Common myeloid progenitor, CD34-positive (primary cell): ENCODE results near the gene PI4KA.
"Not testable (repeated sequence)": the region's sequence is repeated elsewhere in the genome, so short reads cannot be mapped to it uniquely, and the experiment has no call there.

Source experiments
- CTCF ChIA-PET: fragments of 350-600 bp; sonication (Branson Sonifier 250); formaldehyde crosslinking; loops from one replicate; lab custom pipeline; 2021; ENCODE audit warnings: antibody characterized with exemption; lab: Charles Lee
- POLR2A ChIA-PET: fragments of 350-600 bp; sonication (Branson Sonifier 250); formaldehyde crosslinking; loops from one replicate; lab custom pipeline; 2021; ENCODE audit warnings: antibody characterized with exemption; lab: Charles Lee
- DNase-seq, 3 donors: peaks; one replicate each; pipeline versions ENCODE4 v3.0.0 to v3.0.0-alpha.2; 2013
- H3K27ac ChIP-seq, 2 experiments: 1 replicate in 1 of 2; 2 replicates in 1 of 2; pipeline ENCODE4 v1.7.0; 2013; ENCODE audit warnings: inconsistent platforms in 2 of 2, low read length in 2 of 2, mild to moderate bottlenecking in 2 of 2, low read depth in 1 of 2, moderate library complexity in 1 of 2; ENCODE audit not compliant: severe bottlenecking in 2 of 2, insufficient read depth in 1 of 2, poor library complexity in 1 of 2
- H3K27me3 ChIP-seq, 5 experiments: replicated peaks in 2 of 5; 1 replicate in 3 of 5; 2 replicates in 2 of 5; pipeline versions ENCODE4 v1.6.1 to v1.7.0; 2013; ENCODE audit warnings: low read length in 4 of 5, mild to moderate bottlenecking in 2 of 5, moderate library complexity in 2 of 5, inconsistent platforms in 1 of 5; ENCODE audit not compliant: insufficient read depth in 5 of 5, control insufficient read depth in 4 of 5
- H3K36me3 ChIP-seq, 4 experiments: 1 replicate in 2 of 4; 2 replicates in 2 of 4; pipeline versions ENCODE4 v1.6.1 to v1.7.0; 2013; ENCODE audit warnings: low read length in 3 of 4, control low read depth in 1 of 4, mild to moderate bottlenecking in 1 of 4; ENCODE audit not compliant: control insufficient read depth in 4 of 4, insufficient read depth in 4 of 4
- H3K4me1 ChIP-seq, 4 experiments: 1 replicate in 3 of 4; 2 replicates in 1 of 4; pipeline versions ENCODE4 v1.6.1 to v1.7.1; 2013; ENCODE audit warnings: low read length in 3 of 4, mild to moderate bottlenecking in 3 of 4, control low read depth in 1 of 4, inconsistent platforms in 1 of 4, moderate library complexity in 1 of 4; ENCODE audit not compliant: control insufficient read depth in 4 of 4, insufficient read depth in 4 of 4; ENCODE audit errors: control extremely low read depth in 1 of 4
- H3K4me3 ChIP-seq, 7 experiments: 1 replicate in 4 of 7; 2 replicates in 3 of 7; pipeline versions ENCODE4 v1.5.1 to v1.7.0; 2013; ENCODE audit warnings: mild to moderate bottlenecking in 7 of 7, low read length in 6 of 7, moderate library complexity in 6 of 7, inconsistent platforms in 2 of 7, low read depth in 2 of 7, control low read depth in 1 of 7; ENCODE audit not compliant: insufficient read depth in 4 of 7, control insufficient read depth in 1 of 7; ENCODE audit errors: extremely low read depth in 1 of 7
- H3K9me3 ChIP-seq, 5 experiments: 1 replicate in 4 of 5; 2 replicates in 1 of 5; pipeline versions ENCODE4 v1.6.1 to v1.7.1; 2013; ENCODE audit warnings: low read length in 4 of 5, mild to moderate bottlenecking in 2 of 5, inconsistent platforms in 1 of 5, low read depth in 1 of 5, moderate library complexity in 1 of 5; ENCODE audit not compliant: control insufficient read depth in 4 of 5, insufficient read depth in 2 of 5; ENCODE audit errors: control extremely low read depth in 1 of 5
- WGBS: methylation state at CpG from one replicate; pipeline ENCODE4 v1.1.5; 2013; ENCODE audit not compliant: insufficient coverage; 5-methylcytosine and 5-hydroxymethylcytosine counted together

PI4KA gene

GRCh38 chr22:20677684-20678242, 180.8 kb downstream of the PI4KA start:
- peaks cover 0 to 2% (median 0%) of the 10 kb centered on the region in 4 experiments for H3K4me1 ChIP-seq
- no peak overlapping the region for H3K27ac ChIP-seq
- no CpG with 5 or more reads among the region's 2 CpGs for WGBS
- H3K36me3 ChIP-seq: no peaks in the 10 kb centered on the region
- peaks cover 0 to 3% (median 0%) of the 10 kb centered on the region in 5 experiments for H3K9me3 ChIP-seq
- DNase-seq: no peak
- peaks cover 0 to 13% (median 3%) of the 10 kb centered on the region in 5 experiments for H3K27me3 ChIP-seq
- ChIA-PET POLR2A (no interaction called here), CTCF (no interaction called here)
- H3K4me3 ChIP-seq: no peak overlapping the region

GRCh38 chr22:20675613-20676012, 183.0 kb downstream of the PI4KA start:
- DNase-seq, H3K27ac ChIP-seq, H3K36me3 ChIP-seq, H3K4me1 ChIP-seq, H3K9me3 ChIP-seq, POLR2A ChIA-PET, CTCF ChIA-PET, H3K4me3 ChIP-seq: not testable (repeated sequence)
- no CpG with 5 or more reads among the region's 1 CpG for WGBS
- peaks cover 2 to 29% (median 8%) of the 10 kb centered on the region in 5 experiments for H3K27me3 ChIP-seq

GRCh38 chr22:20674998-20675397, 183.6 kb downstream of the PI4KA start:
- ChIA-PET CTCF (no interaction called here), POLR2A (no interaction called here)
- no peaks in the 10 kb centered on the region for H3K36me3 ChIP-seq
- no peak overlapping the region for H3K27ac ChIP-seq
- H3K27me3 ChIP-seq: peaks cover 2 to 32% (median 8%) of the 10 kb centered on the region in 5 experiments
- peaks cover 0 to 2% (median 0%) of the 10 kb centered on the region in 4 experiments for H3K4me1 ChIP-seq
- DNase-seq: no peak
- no peak overlapping the region for H3K4me3 ChIP-seq
- peaks cover 0 to 3% (median 0%) of the 10 kb centered on the region in 5 experiments for H3K9me3 ChIP-seq

DNA sequence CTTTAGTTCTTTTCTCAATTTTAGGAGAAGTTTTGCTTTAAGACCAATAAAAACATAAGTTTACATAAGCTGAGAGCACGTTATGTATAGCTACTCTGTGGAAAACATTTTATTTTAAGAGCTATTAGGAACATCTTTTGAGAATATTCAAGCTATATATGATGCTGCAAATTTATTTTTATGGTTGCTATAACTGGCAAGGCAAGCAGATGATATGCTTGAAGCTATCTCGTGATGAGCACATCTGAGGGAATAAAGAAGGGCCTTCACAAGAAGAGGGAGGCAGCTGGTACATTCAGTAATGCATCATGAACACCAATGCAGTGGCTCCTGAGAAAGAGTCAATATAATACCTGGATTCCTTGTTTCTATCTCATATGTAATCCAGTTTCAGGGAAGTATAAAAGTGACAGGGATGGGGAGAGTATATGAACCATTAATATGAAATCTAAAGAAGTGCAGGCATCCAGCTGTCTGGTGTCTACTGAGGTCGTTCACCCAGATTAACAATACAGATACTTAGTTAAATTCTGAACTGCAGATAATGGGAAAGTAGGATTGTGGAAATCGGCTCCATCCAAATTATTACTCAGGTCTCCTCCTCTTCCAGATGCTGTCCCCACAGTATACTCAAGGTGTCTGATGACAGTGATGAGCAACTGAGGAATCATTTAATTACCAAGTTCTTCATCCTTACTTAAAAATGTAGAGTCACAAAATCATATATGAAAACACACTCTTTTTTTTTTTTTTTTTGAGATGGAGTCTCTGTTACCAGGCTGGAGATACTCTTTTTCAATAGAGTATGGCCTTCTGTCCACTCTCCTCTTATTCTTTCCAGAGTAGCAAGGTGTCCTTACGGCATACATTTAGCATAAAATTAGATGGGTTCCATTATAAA, 185.1 kb downstream of the PI4KA start:
- Histone ChIP-seq H3K9me3 (peaks cover 0 to 3% (median 0%) of the 10 kb centered on the region in 5 experiments), H3K4me1 (peaks cover 0 to 2% (median 0%) of the 10 kb centered on the region in 4 experiments), H3K4me3 (no peak overlapping the region), H3K27me3 (peaks cover 2 to 32% (median 8%) of the 10 kb centered on the region in 5 experiments), H3K36me3 (no peaks in the 10 kb centered on the region), H3K27ac (no peak overlapping the region)
- ChIA-PET POLR2A (no interaction called here), CTCF (no interaction called here)
- no peak for DNase-seq
- 100% methylated on average over 1 of the region's 5 CpGs for WGBS

- H3K27me3 ChIP-seq: peaks cover 2 to 32% (median 8%) of the 10 kb centered on the region in 5 experiments
- no CpG with 5 or more reads among the region's 3 CpGs for WGBS
- POLR2A ChIA-PET: no interaction called here
- H3K27ac ChIP-seq: no peak overlapping the region
- DNase-seq: no peak
- CTCF ChIA-PET: no interaction called here
- H3K4me3 ChIP-seq: no peak overlapping the region
- peaks cover 0 to 2% (median 0%) of the 10 kb centered on the region in 4 experiments for H3K4me1 ChIP-seq
- H3K36me3 ChIP-seq: no peaks in the 10 kb centered on the region
- peaks cover 0 to 3% (median 0%) of the 10 kb centered on the region in 5 experiments for H3K9me3 ChIP-seq
Observed at GRCh38 chr22:20672732-20673131, 185.9 kb downstream of the PI4KA start.

- WGBS: no CpG with 5 or more reads among the region's 5 CpGs
Observed at GRCh38 chr22:20672082-20672424, 186.6 kb downstream of the PI4KA start.

More at GRCh38 chr22:20672082-20672424, 186.6 kb downstream of the PI4KA start:
- POLR2A ChIA-PET: no interaction called here
- Histone ChIP-seq H3K4me1 (peaks cover 0 to 2% (median 0%) of the 10 kb centered on the region in 4 experiments), H3K36me3 (no peaks in the 10 kb centered on the region), H3K27me3 (peaks cover 2 to 32% (median 8%) of the 10 kb centered on the region in 5 experiments), H3K4me3 (no peak overlapping the region), H3K27ac (no peak overlapping the region), H3K9me3 (peaks cover 0 to 3% (median 0%) of the 10 kb centered on the region in 5 experiments)
- DNase-seq: no peak
- CTCF ChIA-PET: no interaction called here
